Measurements from ENCODE around the gene CLMP. TPM values are rescaled to one million over a fixed set of nuclear protein-coding genes. Genes with fewer than 3 reads are reported as not detected.

Gene CLMP
- total RNA-seq, 6 experiments from 2014 or later = 126 to 201 (median 138) TPM

DNA sequence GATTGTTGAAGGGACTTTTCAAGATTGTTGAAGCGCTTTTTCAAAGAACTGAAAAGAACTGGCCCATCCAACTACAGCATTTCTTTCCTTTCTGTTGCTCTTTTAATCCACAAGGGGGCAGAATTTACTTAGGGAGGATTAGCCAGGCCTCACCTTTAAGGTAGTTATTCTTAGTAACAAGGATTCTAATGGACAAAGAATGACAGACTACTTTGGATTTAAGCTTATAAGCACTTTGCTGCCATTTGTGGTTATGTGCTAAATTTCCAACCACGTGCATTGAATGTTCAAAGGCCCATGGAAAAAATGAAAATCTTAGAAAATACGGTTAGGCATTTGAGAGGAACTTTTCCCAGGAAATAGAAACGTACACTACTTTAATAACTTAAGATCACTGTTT lies 83.6 kb downstream of the CLMP start:
- Mint-ChIP-seq H3K4me1 (ENCODE audit: low read depth) (peaks cover 65% of the 10 kb centered on the region), H3K27me3 (ENCODE audit: insufficient read depth) (peaks cover 1% of the 10 kb centered on the region; the same call in 1 of the 2 replicates), H3K36me3 (ENCODE audit: low read depth) (peaks cover 24% of the 10 kb centered on the region), H3K4me3 (peak overlapping the region; percentile 64), H3K27ac (peak overlapping the region; percentile 93), H3K9me3 (peaks cover 8% of the 10 kb centered on the region)
- DNase-seq = peak; percentile 58
- TF ChIP-seq, protein P1, sequence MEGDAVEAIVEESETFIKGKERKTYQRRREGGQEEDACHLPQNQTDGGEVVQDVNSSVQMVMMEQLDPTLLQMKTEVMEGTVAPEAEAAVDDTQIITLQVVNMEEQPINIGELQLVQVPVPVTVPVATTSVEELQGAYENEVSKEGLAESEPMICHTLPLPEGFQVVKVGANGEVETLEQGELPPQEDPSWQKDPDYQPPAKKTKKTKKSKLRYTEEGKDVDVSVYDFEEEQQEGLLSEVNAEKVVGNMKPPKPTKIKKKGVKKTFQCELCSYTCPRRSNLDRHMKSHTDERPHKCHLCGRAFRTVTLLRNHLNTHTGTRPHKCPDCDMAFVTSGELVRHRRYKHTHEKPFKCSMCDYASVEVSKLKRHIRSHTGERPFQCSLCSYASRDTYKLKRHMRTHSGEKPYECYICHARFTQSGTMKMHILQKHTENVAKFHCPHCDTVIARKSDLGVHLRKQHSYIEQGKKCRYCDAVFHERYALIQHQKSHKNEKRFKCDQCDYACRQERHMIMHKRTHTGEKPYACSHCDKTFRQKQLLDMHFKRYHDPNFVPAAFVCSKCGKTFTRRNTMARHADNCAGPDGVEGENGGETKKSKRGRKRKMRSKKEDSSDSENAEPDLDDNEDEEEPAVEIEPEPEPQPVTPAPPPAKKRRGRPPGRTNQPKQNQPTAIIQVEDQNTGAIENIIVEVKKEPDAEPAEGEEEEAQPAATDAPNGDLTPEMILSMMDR (IDR thresholded peaks at IDR 0.05) = peak; percentile 96

DNA sequence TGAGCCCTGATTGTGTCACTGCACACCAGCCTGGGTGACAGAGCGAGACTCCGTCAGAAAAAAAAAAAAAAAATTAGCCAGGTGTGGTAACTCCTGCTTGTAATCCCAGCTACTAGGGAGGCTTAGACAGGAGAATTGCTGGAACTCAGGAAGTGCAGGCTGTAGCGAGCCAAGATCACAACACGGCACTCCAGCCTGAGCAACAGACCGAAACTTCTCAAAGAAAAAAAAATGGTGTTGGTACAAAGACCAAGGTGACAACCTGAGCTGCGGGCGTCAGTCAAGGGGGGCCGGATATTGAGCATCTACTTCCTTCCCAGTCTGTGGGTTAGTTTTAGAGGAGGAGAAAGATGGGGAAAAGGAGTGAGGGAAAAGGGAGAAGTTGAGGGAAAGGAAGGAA lies 84.7 kb downstream of the CLMP start:
- Mint-ChIP-seq H3K9me3 (peaks cover under 1% of the 10 kb centered on the region; the same call in 1 of the 2 replicates), H3K36me3 (ENCODE audit: low read depth) (peaks cover 15% of the 10 kb centered on the region), H3K4me1 (ENCODE audit: low read depth) (peaks cover 71% of the 10 kb centered on the region), H3K4me3 (no peak overlapping the region), H3K27ac (peak overlapping the region; percentile 47; the same call in 1 of the 2 replicates), H3K27me3 (ENCODE audit: insufficient read depth) (peaks cover 1% of the 10 kb centered on the region; the same call in 1 of the 2 replicates)
- no peak for DNase-seq
- TF ChIP-seq, protein P1 (IDR thresholded peaks at IDR 0.05) = no peak

DNA sequence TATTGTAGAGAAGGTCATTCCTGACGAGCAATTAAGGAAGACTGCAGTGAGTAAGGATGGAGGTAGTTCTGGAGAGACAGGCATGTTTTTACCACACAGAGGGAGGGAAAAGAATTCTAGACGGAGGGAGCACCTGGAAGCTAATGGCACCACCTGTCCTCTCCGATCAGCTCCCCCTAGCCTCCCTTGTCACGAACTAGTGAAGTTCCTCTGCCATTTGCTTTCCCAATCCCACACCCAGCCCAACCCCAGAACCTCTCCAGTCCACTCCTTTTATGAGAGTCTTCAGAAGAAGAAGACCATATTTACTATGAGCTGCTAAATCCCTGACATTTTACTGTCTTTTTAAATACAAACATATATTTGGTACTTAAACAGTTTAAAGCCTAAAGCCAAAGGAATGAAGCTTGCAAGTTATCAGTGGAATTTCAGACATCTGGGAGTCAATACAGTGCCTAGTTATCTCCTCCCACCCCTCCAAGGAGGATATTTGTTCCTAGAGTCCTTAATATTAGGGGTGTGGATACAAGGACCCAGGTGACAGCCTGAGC lies 87.0 kb downstream of the CLMP start:
- DNase-seq = no peak
- Mint-ChIP-seq H3K27ac (peak overlapping the region; percentile 49), H3K4me1 (ENCODE audit: low read depth) (peaks cover 67% of the 10 kb centered on the region), H3K27me3 (ENCODE audit: insufficient read depth) (peaks cover 1% of the 10 kb centered on the region; the same call in 1 of the 2 replicates), H3K36me3 (ENCODE audit: low read depth) (peaks cover 4% of the 10 kb centered on the region), H3K9me3 (no peaks in the 10 kb centered on the region), H3K4me3 (no peak overlapping the region)
- TF ChIP-seq, protein P1 (IDR thresholded peaks at IDR 0.05) = no peak

DNA sequence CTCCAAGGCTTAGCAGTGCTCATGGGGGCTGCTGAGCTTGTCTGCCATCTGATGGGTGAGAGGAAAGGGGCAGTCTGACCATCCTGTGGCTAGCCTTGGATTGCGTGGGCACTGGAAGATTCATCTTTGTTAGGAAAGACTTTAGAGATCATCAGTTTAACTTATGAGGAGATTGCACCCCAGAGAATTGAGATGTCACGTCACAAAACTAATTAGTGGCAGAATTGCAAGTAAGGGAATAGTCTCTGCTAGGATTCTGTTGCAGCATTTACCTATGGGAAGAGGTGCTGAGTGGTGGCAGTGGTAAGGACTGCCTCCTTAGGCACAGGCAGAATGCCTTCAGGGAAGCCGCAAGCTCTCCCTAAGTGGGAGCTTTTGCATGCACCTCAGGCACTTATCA lies 90.4 kb downstream of the CLMP start:
- H3K9me3 Mint-ChIP-seq = no peaks in the 10 kb centered on the region
- 0 out of 2 replicates have a peak, but pooled peaks cover 3% of the 10 kb centered on the region for H3K36me3 Mint-ChIP-seq (ENCODE audit: low read depth)
- peaks cover 8% of the 10 kb centered on the region for H3K27me3 Mint-ChIP-seq (ENCODE audit: insufficient read depth)
- H3K4me3 Mint-ChIP-seq = no peak overlapping the region
- TF ChIP-seq, protein P1 (IDR thresholded peaks at IDR 0.05) = no peak
- H3K4me1 Mint-ChIP-seq (ENCODE audit: low read depth) = peaks cover 64% of the 10 kb centered on the region
- no peak overlapping the region for H3K27ac Mint-ChIP-seq
- no peak for DNase-seq

DNA sequence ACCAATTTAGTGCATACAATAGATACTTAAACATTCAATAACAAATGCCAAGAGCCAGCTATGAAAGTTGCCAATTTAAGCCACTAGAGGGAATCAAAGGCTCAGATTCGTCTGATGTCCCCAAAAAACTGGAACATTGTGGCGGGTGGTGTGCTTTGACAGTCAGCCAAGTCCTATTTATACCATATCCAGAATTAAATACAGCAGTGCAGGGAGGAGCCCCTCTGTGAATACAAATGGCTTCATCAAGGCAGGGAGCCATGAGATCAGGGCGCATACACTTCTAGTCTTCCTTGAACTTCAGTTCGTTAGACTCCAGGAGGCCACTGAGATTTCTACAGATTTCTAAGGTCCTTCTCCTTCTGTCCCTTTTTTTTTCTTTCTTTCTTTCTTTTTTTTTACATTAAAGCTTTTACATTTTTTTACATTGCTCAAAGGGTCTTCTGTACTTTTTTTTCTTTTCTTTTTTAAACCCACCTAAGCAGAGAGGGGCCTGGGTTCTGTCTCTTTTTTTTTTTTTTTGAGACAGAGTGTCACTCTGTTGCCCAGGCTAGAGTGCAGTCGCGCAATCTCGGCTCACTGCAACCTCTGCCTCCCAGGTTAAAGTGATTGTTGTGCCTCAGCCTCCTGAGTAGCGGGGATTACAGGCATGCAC lies 91.6 kb downstream of the CLMP start:
- peaks cover 9% of the 10 kb centered on the region; the same call in 1 of the 2 replicates for H3K36me3 Mint-ChIP-seq (ENCODE audit: low read depth)
- H3K9me3 Mint-ChIP-seq = no peaks in the 10 kb centered on the region
- H3K4me1 Mint-ChIP-seq (ENCODE audit: low read depth) = peaks cover 63% of the 10 kb centered on the region
- H3K4me3 Mint-ChIP-seq = peak overlapping the region; percentile 22; the same call in 1 of the 2 replicates
- H3K27ac Mint-ChIP-seq = peak overlapping the region; percentile 50
- peak; percentile 69 for DNase-seq
- H3K27me3 Mint-ChIP-seq (ENCODE audit: insufficient read depth) = peaks cover 12% of the 10 kb centered on the region
- TF ChIP-seq, protein P1 (IDR thresholded peaks at IDR 0.05) = peak; percentile 87

All from HFFc6 (cell line).